B cell (primary cell): ENCODE results near the gene TIMM50. TPM values are rescaled to one million over a fixed set of nuclear protein-coding genes. Genes with fewer than 3 reads are reported as not detected.

ENCODE experiments used
- ATAC-seq: fragments of 200-7000 bp; cut with Tn5 transposase; one replicate; pipeline ENCODE4 v1.10.0; 2021; ENCODE audit warnings: low read depth, mild to moderate bottlenecking, moderate number of reproducible peaks, moderate library complexity
- CTCF ChIA-PET: fragments of 350-600 bp; sonication (Branson Sonifier 250); formaldehyde crosslinking; loops from one replicate; lab custom pipeline; 2021; ENCODE audit warnings: antibody characterized with exemption, inconsistent platforms; lab: Charles Lee
- POLR2A ChIA-PET: fragments of 350-600 bp; sonication (Branson Sonifier 250); formaldehyde crosslinking; loops from one replicate; lab custom pipeline; 2021; ENCODE audit warnings: antibody characterized with exemption; lab: Charles Lee
- DNase-seq: peaks from one replicate; pipeline ENCODE4 v3.0.0; 2013
- H2AFZ ChIP-seq: 2 replicates; pipeline ENCODE4 v1.6.1; 2012; ENCODE audit warnings: mild to moderate bottlenecking, low read depth, low read length; ENCODE audit not compliant: insufficient read depth, poor library complexity, severe bottlenecking
- H3K27ac ChIP-seq, 2 donors: 1 replicate in 1 of 2; 2 replicates in 1 of 2; pipeline ENCODE4 v1.5.1; 2012 to 2013; ENCODE audit warnings: low read length in 2 of 2, mild to moderate bottlenecking in 2 of 2, moderate library complexity in 1 of 2
- H3K27me3 ChIP-seq, 4 experiments: fragments of 200-600 bp in 1 of 4; sonication (generic) in 1 of 4; replicated peaks in 1 of 4; 1 replicate in 2 of 4; 2 replicates in 2 of 4; pipeline versions ENCODE4 v1.6.1 to v1.7.0; 2013 to 2016; ENCODE audit warnings: low read length in 3 of 4, mild to moderate bottlenecking in 2 of 4, mixed read lengths in 1 of 4, moderate library complexity in 1 of 4; ENCODE audit not compliant: insufficient read depth in 4 of 4, control insufficient read depth in 3 of 4; ENCODE audit errors: control extremely low read depth in 1 of 4
- H3K36me3 ChIP-seq, 2 experiments: replicated peaks in 1 of 2; 1 replicate in 1 of 2; 2 replicates in 1 of 2; pipeline versions ENCODE4 v1.6.1 to v1.7.1; 2013; ENCODE audit warnings: low read length in 1 of 2; ENCODE audit not compliant: insufficient read depth in 2 of 2, control insufficient read depth in 1 of 2; ENCODE audit errors: control extremely low read depth in 1 of 2, extremely low read depth in 1 of 2
- H3K4me1 ChIP-seq, 2 donors: fragments of 200-600 bp in 1 of 2; sonication (generic) in 1 of 2; 1 replicate in 1 of 2; 2 replicates in 1 of 2; pipeline versions ENCODE4 v1.5.1 to v1.6.1; 2013 to 2017; ENCODE audit warnings: low read length in 2 of 2; ENCODE audit not compliant: control insufficient read depth in 2 of 2, insufficient read depth in 2 of 2
- H3K4me2 ChIP-seq: replicated peaks from 2 replicates; pipeline ENCODE3; 2012; ENCODE audit warnings: mild to moderate bottlenecking, low read depth, low read length; ENCODE audit not compliant: poor library complexity, severe bottlenecking
- H3K4me3 ChIP-seq, 5 experiments: fragments of 200-600 bp in 1 of 5; sonication (generic) in 1 of 5; 1 replicate in 3 of 5; 2 replicates in 2 of 5; pipeline versions ENCODE4 v1.5.1 to v1.7.0; 2011 to 2016; ENCODE audit warnings: low read length in 4 of 5, mild to moderate bottlenecking in 4 of 5, low read depth in 2 of 5, control low read depth in 1 of 5, moderate library complexity in 1 of 5; ENCODE audit not compliant: insufficient read depth in 1 of 5; ENCODE audit errors: control extremely low read depth in 1 of 5, extremely low read depth in 1 of 5
- H3K79me2 ChIP-seq: fragments of 200-600 bp; sonication (generic); one replicate; pipeline ENCODE4 v1.6.0; 2016; ENCODE audit warnings: low read length; ENCODE audit not compliant: control insufficient read depth, insufficient read depth
- H3K9ac ChIP-seq: fragments of 200-600 bp; sonication (generic); 2 replicates; pipeline ENCODE4 v1.6.1; 2017; ENCODE audit warnings: mild to moderate bottlenecking, low read length, moderate library complexity
- H3K9me3 ChIP-seq, 3 donors: one replicate each; pipeline versions ENCODE4 v1.6.1 to v1.7.1; 2013; ENCODE audit warnings: low read length in 2 of 3; ENCODE audit not compliant: control insufficient read depth in 2 of 3, insufficient read depth in 1 of 3; ENCODE audit errors: control extremely low read depth in 1 of 3
- H4K20me1 ChIP-seq: 2 replicates; pipeline ENCODE4 v1.6.0; 2012; ENCODE audit warnings: mild to moderate bottlenecking, low read length; ENCODE audit not compliant: insufficient read depth, control insufficient read depth, poor library complexity, severe bottlenecking
- H3K27ac Mint-ChIP-seq: one replicate; pipeline ENCODE4 v1.8.0; 2021; ENCODE audit warnings: mixed read lengths
- H3K27me3 Mint-ChIP-seq: one replicate; pipeline ENCODE4 v1.8.0; 2021; ENCODE audit warnings: mixed read lengths
- H3K4me1 Mint-ChIP-seq: one replicate; pipeline ENCODE4 v1.8.0; 2021; ENCODE audit warnings: mixed read lengths
- H3K4me3 Mint-ChIP-seq: one replicate; pipeline ENCODE4 v1.8.0; 2021; ENCODE audit warnings: mixed read lengths
- H3K9me3 Mint-ChIP-seq: one replicate; pipeline ENCODE4 v1.8.0; 2022; ENCODE audit warnings: mixed read lengths; ENCODE audit not compliant: insufficient read depth
- EZH2 ChIP-seq: IDR thresholded peaks from 2 replicates; pipeline ENCODE4 v1.6.1; 2012; ENCODE audit warnings: borderline replicate concordance, low read depth, mild to moderate bottlenecking, moderate library complexity, low read length; ENCODE audit not compliant: insufficient read depth, poor library complexity, severe bottlenecking
- WGBS: methylation state at CpG from one replicate; pipeline ENCODE4 v1.1.5; 2013; ENCODE audit warnings: missing lambda C conversion rate; ENCODE audit not compliant: insufficient coverage; 5-methylcytosine and 5-hydroxymethylcytosine counted together
- intact Hi-C: fragments of 100-400 bp; cut with micrococcal nuclease; formaldehyde crosslinking; loops from one replicate; pipeline ENCODE4 v1.10.0; 2022
- polyA plus RNA-seq: library from polyadenylated mRNA; depleted of rRNA; stranded (reverse); fragments of >200 nt; gene quantifications from 2 replicates; pipeline ENCODE4 v1.2.3, GENCODE V29; 2012
- total RNA-seq, 2 donors: library from RNA; stranded (reverse); fragments of 120-200 nt in 1 of 2; gene quantifications; 1 replicate in 1 of 2; 2 replicates in 1 of 2; pipeline versions ENCODE4 v1.2.3 to v1.2.4, GENCODE V29; 2013 to 2022
- TF ChIP-seq, protein P1 (sequence below): fragments of 200-600 bp; IDR thresholded peaks from one replicate; pipeline ENCODE4 v1.8.0; 2022; ENCODE audit warnings: antibody characterized with exemption, mild to moderate bottlenecking

TIMM50 gene
- total and polyA plus RNA-seq, 2 donors (not counting 1 experiment from before 2014, with no cell fraction given): 25.7 to 55.3 TPM

DNA sequence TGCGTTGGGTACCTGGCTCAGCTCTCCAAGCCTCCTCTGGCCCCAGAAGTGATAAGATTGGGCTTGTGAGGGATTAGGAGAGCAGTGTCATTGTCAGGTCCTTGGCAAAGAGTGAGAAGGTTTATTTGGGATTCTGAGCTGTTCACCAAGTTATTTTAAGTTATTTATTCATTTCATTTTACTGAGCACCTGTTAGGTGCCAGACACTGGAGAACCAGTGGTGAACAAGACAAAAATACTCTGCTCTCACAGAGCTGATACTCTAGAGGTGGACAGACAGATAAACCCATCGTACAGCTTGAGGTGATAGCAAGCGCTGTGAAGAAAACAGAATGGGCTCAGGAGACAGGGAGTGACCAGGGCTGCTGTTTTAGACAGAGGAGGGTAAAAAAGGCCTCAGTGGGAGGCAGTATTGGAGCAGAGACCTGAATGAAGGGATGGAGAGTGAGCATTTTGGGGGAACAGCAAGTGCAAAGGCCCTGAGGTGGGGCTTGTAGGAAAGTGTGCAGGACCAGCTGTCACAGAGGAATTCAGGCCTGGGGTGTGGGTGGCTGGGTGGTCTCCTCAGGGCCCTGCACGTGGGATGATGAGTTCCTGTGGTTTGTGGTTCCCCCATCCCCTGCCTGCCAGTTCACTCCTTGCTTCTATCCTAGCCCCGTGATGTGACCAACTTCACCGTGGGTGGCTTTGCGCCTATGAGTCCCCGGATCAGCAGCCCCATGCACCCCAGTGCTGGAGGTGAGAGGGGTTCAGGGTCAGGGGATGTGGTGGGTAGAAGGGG is 8.7 kb upstream of the TIMM50 start:
- no peaks in the 10 kb centered on the region for H3K9me3 Mint-ChIP-seq
- Histone ChIP-seq H3K4me3 (no peak overlapping the region), H2AFZ (no peak overlapping the region), H3K4me1 (no peaks in the 10 kb centered on the region), H4K20me1 (peaks cover 45% of the 10 kb centered on the region), H3K4me2 (no peak overlapping the region), H3K9ac (no peak overlapping the region), H3K27ac (no peak overlapping the region), H3K27me3 (no peaks in the 10 kb centered on the region), H3K9me3 (no peaks in the 10 kb centered on the region), H3K79me2 (peaks cover 6% of the 10 kb centered on the region), H3K36me3 (peaks cover 12 to 86% of the 10 kb centered on the region in 2 experiments)
- WGBS: 75% methylated on average over 4 of the region's 8 CpGs
- no peak overlapping the region for H3K27ac Mint-ChIP-seq
- TF ChIP-seq, protein P1, sequence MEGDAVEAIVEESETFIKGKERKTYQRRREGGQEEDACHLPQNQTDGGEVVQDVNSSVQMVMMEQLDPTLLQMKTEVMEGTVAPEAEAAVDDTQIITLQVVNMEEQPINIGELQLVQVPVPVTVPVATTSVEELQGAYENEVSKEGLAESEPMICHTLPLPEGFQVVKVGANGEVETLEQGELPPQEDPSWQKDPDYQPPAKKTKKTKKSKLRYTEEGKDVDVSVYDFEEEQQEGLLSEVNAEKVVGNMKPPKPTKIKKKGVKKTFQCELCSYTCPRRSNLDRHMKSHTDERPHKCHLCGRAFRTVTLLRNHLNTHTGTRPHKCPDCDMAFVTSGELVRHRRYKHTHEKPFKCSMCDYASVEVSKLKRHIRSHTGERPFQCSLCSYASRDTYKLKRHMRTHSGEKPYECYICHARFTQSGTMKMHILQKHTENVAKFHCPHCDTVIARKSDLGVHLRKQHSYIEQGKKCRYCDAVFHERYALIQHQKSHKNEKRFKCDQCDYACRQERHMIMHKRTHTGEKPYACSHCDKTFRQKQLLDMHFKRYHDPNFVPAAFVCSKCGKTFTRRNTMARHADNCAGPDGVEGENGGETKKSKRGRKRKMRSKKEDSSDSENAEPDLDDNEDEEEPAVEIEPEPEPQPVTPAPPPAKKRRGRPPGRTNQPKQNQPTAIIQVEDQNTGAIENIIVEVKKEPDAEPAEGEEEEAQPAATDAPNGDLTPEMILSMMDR: no peak
- TF ChIP-seq EZH2: no peak
- intact Hi-C loops: no loop called here
- peaks cover 1% of the 10 kb centered on the region for H3K4me1 Mint-ChIP-seq
- DNase-seq (no peak), ATAC-seq (no peak)
- H3K4me3 Mint-ChIP-seq: no peak overlapping the region
- POLR2A ChIA-PET: no interaction called here
- H3K27me3 Mint-ChIP-seq: no peaks in the 10 kb centered on the region
- CTCF ChIA-PET: interaction anchor here (0.7 to 1.3 kb wide), 4 partner anchors 11 to 349 kb away, joined by 3 read pairs; partner anchors contain the start of genes MED29 and PAF1
